Measurements from ENCODE around the gene CD37. TPM values are rescaled to one million over a fixed set of nuclear protein-coding genes. Genes with fewer than 3 reads are reported as not detected.

CD37 gene
- total RNA-seq, 1 donor: 0.36 TPM

- Histone ChIP-seq H3K9me3 (ENCODE audit: low read depth, low read length) (no peaks in the 10 kb centered on the region), H3K27ac (ENCODE audit: low read depth, low read length) (no peak overlapping the region), H4K20me1 (ENCODE audit: insufficient read depth, low read length) (peaks cover 2% of the 10 kb centered on the region), H3K79me2 (ENCODE audit: insufficient read depth, low read length) (no peaks in the 10 kb centered on the region), H3K36me3 (ENCODE audit: insufficient read depth, low read length) (peaks cover 42% of the 10 kb centered on the region), H3K4me2 (ENCODE audit: insufficient read depth, low read length) (no peak overlapping the region), H3K4me3 (ENCODE audit: insufficient read depth, low read length) (no peak overlapping the region), H2AFZ (ENCODE audit: low read length) (peak overlapping the region; percentile 83), H3K27me3 (ENCODE audit: insufficient read depth, low read length) (no peaks in the 10 kb centered on the region), H3K4me1 (ENCODE audit: insufficient read depth, low read length) (no peaks in the 10 kb centered on the region)
- no peak for TF ChIP-seq CTCF (IDR thresholded peaks at IDR 0.05; ENCODE audit: extremely low read depth, low read depth, low read length)
- peak; percentile 50 for DNase-seq (ENCODE audit: insufficient read length, low spot score, missing footprints)
Measured at GRCh38 chr19:49348305-49349189, 13.3 kb downstream of the CD37 start.

- DNase-seq (ENCODE audit: insufficient read length, low spot score, missing footprints): no peak
- Histone ChIP-seq H2AFZ (ENCODE audit: low read length) (no peak overlapping the region), H3K27ac (ENCODE audit: low read depth, low read length) (no peak overlapping the region), H3K27me3 (ENCODE audit: insufficient read depth, low read length) (no peaks in the 10 kb centered on the region), H4K20me1 (ENCODE audit: insufficient read depth, low read length) (peaks cover 2% of the 10 kb centered on the region), H3K4me2 (ENCODE audit: insufficient read depth, low read length) (no peak overlapping the region), H3K4me3 (ENCODE audit: insufficient read depth, low read length) (no peak overlapping the region), H3K9me3 (ENCODE audit: low read depth, low read length) (no peaks in the 10 kb centered on the region), H3K79me2 (ENCODE audit: insufficient read depth, low read length) (no peaks in the 10 kb centered on the region), H3K4me1 (ENCODE audit: insufficient read depth, low read length) (no peaks in the 10 kb centered on the region), H3K36me3 (ENCODE audit: insufficient read depth, low read length) (peaks cover 47% of the 10 kb centered on the region)
- TF ChIP-seq CTCF (IDR thresholded peaks at IDR 0.05; ENCODE audit: extremely low read depth, low read depth, low read length): no peak
Measured at GRCh38 chr19:49349567-49349966, 14.4 kb downstream of the CD37 start.

GRCh38 chr19:49355909-49356353 lies 20.7 kb downstream of the CD37 start:
- Histone ChIP-seq H3K4me1 (ENCODE audit: insufficient read depth, low read length) (no peaks in the 10 kb centered on the region), H3K9me3 (ENCODE audit: low read depth, low read length) (no peaks in the 10 kb centered on the region), H4K20me1 (ENCODE audit: insufficient read depth, low read length) (no peaks in the 10 kb centered on the region), H3K27me3 (ENCODE audit: insufficient read depth, low read length) (no peaks in the 10 kb centered on the region), H3K36me3 (ENCODE audit: insufficient read depth, low read length) (peaks cover 24% of the 10 kb centered on the region), H3K4me2 (ENCODE audit: insufficient read depth, low read length) (no peak overlapping the region), H2AFZ (ENCODE audit: low read length) (no peak overlapping the region), H3K4me3 (ENCODE audit: insufficient read depth, low read length) (no peak overlapping the region), H3K79me2 (ENCODE audit: insufficient read depth, low read length) (no peaks in the 10 kb centered on the region), H3K27ac (ENCODE audit: low read depth, low read length) (no peak overlapping the region)
- no peak for TF ChIP-seq CTCF (IDR thresholded peaks at IDR 0.05; ENCODE audit: extremely low read depth, low read depth, low read length)
- DNase-seq (ENCODE audit: insufficient read length, low spot score, missing footprints): no peak

GRCh38 chr19:49356382-49356781 lies 21.2 kb downstream of the CD37 start:
- H3K36me3 ChIP-seq (ENCODE audit: insufficient read depth, low read length): peaks cover 19% of the 10 kb centered on the region

More at GRCh38 chr19:49356382-49356781, 21.2 kb downstream of the CD37 start:
- TF ChIP-seq CTCF (IDR thresholded peaks at IDR 0.05; ENCODE audit: extremely low read depth, low read depth, low read length): no peak
- Histone ChIP-seq H2AFZ (ENCODE audit: low read length) (no peak overlapping the region), H3K79me2 (ENCODE audit: insufficient read depth, low read length) (peaks cover 2% of the 10 kb centered on the region), H3K27ac (ENCODE audit: low read depth, low read length) (no peak overlapping the region), H3K4me2 (ENCODE audit: insufficient read depth, low read length) (no peak overlapping the region), H3K27me3 (ENCODE audit: insufficient read depth, low read length) (no peaks in the 10 kb centered on the region), H3K9me3 (ENCODE audit: low read depth, low read length) (no peaks in the 10 kb centered on the region), H3K4me3 (ENCODE audit: insufficient read depth, low read length) (no peak overlapping the region), H3K4me1 (ENCODE audit: insufficient read depth, low read length) (peaks cover 3% of the 10 kb centered on the region), H4K20me1 (ENCODE audit: insufficient read depth, low read length) (no peaks in the 10 kb centered on the region)
- peak; percentile 30 for DNase-seq (ENCODE audit: insufficient read length, low spot score, missing footprints)

Data from osteoblast (primary cell).